NT2/D1 (cell line): ENCODE results near the gene CD74.

Experiments
- DNase-seq: peaks from one replicate; pipeline ENCODE4 v3.0.0-alpha.2; 2011; ENCODE audit warnings: low read depth, low spot score
- H3K27me3 ChIP-seq: 2 replicates; pipeline ENCODE4 v1.6.0; 2011; ENCODE audit warnings: mild to moderate bottlenecking; ENCODE audit not compliant: insufficient read length, insufficient read depth
- H3K36me3 ChIP-seq: 2 replicates; pipeline ENCODE4 v1.6.1; 2011; ENCODE audit warnings: mild to moderate bottlenecking, low read length, mixed read lengths; ENCODE audit not compliant: insufficient read depth, insufficient read length
- H3K4me1 ChIP-seq: 2 replicates; pipeline ENCODE4 v1.5.1; 2011; ENCODE audit not compliant: insufficient read depth, insufficient read length
- H3K4me3 ChIP-seq: 2 replicates; pipeline ENCODE4 v1.5.1; 2011; ENCODE audit warnings: low read depth; ENCODE audit not compliant: insufficient read length
- H3K9ac ChIP-seq: 2 replicates; pipeline ENCODE4 v1.6.0; 2011; ENCODE audit warnings: low read depth; ENCODE audit not compliant: insufficient read length
- H3K9me3 ChIP-seq: 2 replicates; pipeline ENCODE4 v1.5.1; 2011; ENCODE audit warnings: mild to moderate bottlenecking, low read length; ENCODE audit not compliant: insufficient read depth
- SUZ12 ChIP-seq: IDR thresholded peaks from 2 replicates; pipeline ENCODE4 v1.6.1; 2011; ENCODE audit not compliant: insufficient read length, insufficient read depth; ENCODE audit errors: extremely low read depth
- YY1 ChIP-seq: IDR thresholded peaks from 2 replicates; pipeline ENCODE4 v1.6.1; 2011; ENCODE audit not compliant: insufficient read length, insufficient read depth
- ZNF274 ChIP-seq: IDR thresholded peaks from 2 replicates; pipeline ENCODE4 v1.6.1; 2011; ENCODE audit warnings: mild to moderate bottlenecking, low read depth, low read length

The CD74 gene

GRCh38 chr5:150391986-150392385 is 20.7 kb downstream of the CD74 start:
- H3K27me3 ChIP-seq: no peaks in the 10 kb centered on the region
- no peaks in the 10 kb centered on the region for H3K9me3 ChIP-seq
- H3K4me1 ChIP-seq: no peaks in the 10 kb centered on the region
- H3K9ac ChIP-seq: no peak overlapping the region
- H3K36me3 ChIP-seq: peaks cover 97% of the 10 kb centered on the region
- no peak for DNase-seq
- TF ChIP-seq SUZ12: no peak
- no peak for TF ChIP-seq ZNF274
- no peak for TF ChIP-seq YY1
- H3K4me3 ChIP-seq: no peak overlapping the region

GRCh38 chr5:150391064-150391834 is 21.5 kb downstream of the CD74 start:
- H3K36me3 ChIP-seq: peaks cover 97% of the 10 kb centered on the region
- DNase-seq: no peak
- no peak overlapping the region for H3K9ac ChIP-seq
- no peak overlapping the region for H3K4me3 ChIP-seq
- H3K9me3 ChIP-seq: no peaks in the 10 kb centered on the region
- TF ChIP-seq SUZ12 (no peak), YY1 (no peak), ZNF274 (no peak)
- H3K27me3 ChIP-seq: no peaks in the 10 kb centered on the region
- H3K4me1 ChIP-seq: no peaks in the 10 kb centered on the region

- H3K9me3 ChIP-seq: no peaks in the 10 kb centered on the region
- DNase-seq: no peak
- TF ChIP-seq YY1 (no peak), ZNF274 (no peak), SUZ12 (no peak)
- H3K36me3 ChIP-seq: peaks cover 97% of the 10 kb centered on the region
- peaks cover 2% of the 10 kb centered on the region for H3K4me1 ChIP-seq
- no peak overlapping the region for H3K4me3 ChIP-seq
- no peaks in the 10 kb centered on the region for H3K27me3 ChIP-seq
- H3K9ac ChIP-seq: no peak overlapping the region
These were observed 23.0 kb downstream of the CD74 start for GRCh38 chr5:150389531-150390266.

- Histone ChIP-seq H3K4me1 (peaks cover 2% of the 10 kb centered on the region), H3K36me3 (peaks cover 98% of the 10 kb centered on the region), H3K4me3 (no peak overlapping the region), H3K9me3 (no peaks in the 10 kb centered on the region), H3K9ac (no peak overlapping the region), H3K27me3 (no peaks in the 10 kb centered on the region)
- TF ChIP-seq ZNF274 (no peak), SUZ12 (no peak), YY1 (no peak)
- no peak for DNase-seq
These were observed 26.5 kb downstream of the CD74 start for GRCh38 chr5:150386024-150386855.

GRCh38 chr5:150384701-150385100 is 28.0 kb downstream of the CD74 start:
- peaks cover 2% of the 10 kb centered on the region for H3K4me1 ChIP-seq
- no peaks in the 10 kb centered on the region for H3K9me3 ChIP-seq
- H3K9ac ChIP-seq: no peak overlapping the region
- DNase-seq: no peak
- H3K36me3 ChIP-seq: peaks cover 98% of the 10 kb centered on the region
- no peak overlapping the region for H3K4me3 ChIP-seq
- H3K27me3 ChIP-seq: no peaks in the 10 kb centered on the region
- TF ChIP-seq YY1 (no peak), ZNF274 (no peak), SUZ12 (no peak)

GRCh38 chr5:150377964-150378694 is 34.6 kb downstream of the CD74 start:
- TF ChIP-seq SUZ12: no peak
- no peak for TF ChIP-seq YY1
- TF ChIP-seq ZNF274: no peak
- peak; percentile 49 for DNase-seq
- Histone ChIP-seq H3K4me1 (peaks cover 7% of the 10 kb centered on the region), H3K27me3 (no peaks in the 10 kb centered on the region), H3K4me3 (no peak overlapping the region), H3K9me3 (no peaks in the 10 kb centered on the region), H3K9ac (no peak overlapping the region), H3K36me3 (peaks cover 93% of the 10 kb centered on the region)
